HepG2 (cell line): Measurements from ENCODE around the gene MBD5. TPM values are rescaled to one million over a fixed set of nuclear protein-coding genes. Genes with fewer than 3 reads are reported as not detected.

ENCODE experiments used
- ATAC-seq: fragments of 200-7000 bp; cut with Tn5 transposase; 3 replicates; pipeline ENCODE4 v1.9.1; 2020; ENCODE audit warnings: mild to moderate bottlenecking, moderate library complexity
- BruUV-seq: library from RNA; stranded (reverse); fragments of 400-500 nt; replicated peaks from 2 replicates; lab custom pipeline; 2021; lab: Mats Ljungman, UMichigan
- CTCF ChIA-PET: fragments of 300-600 bp; formaldehyde crosslinking; extraction: SDS; loops from one replicate; lab custom pipeline; 2021; ENCODE audit warnings: low total read pairs, inconsistent platforms, low intra/inter-chr PET ratio; lab: Yijun Ruan, JAX
- POLR2A ChIA-PET: fragments of 350-600 bp; sonication (Branson Sonifier 250); formaldehyde crosslinking; loops from one replicate; lab custom pipeline; 2020; ENCODE audit warnings: antibody characterized with exemption, inconsistent platforms; lab: Yijun Ruan, JAX
- DNase-seq: peaks from one replicate; pipeline ENCODE4 v3.0.0-alpha.2; 2015; ENCODE audit warnings: low spot score
- FAIRE-seq: peaks from 3 replicates; lab custom pipeline; 2011; peaks lifted over from hg19 to GRCh38; lab: Jason Lieb, UNC
- H2AFZ ChIP-seq: one replicate; pipeline ENCODE4 v1.6.1; 2011; ENCODE audit warnings: low read length, inconsistent platforms
- H3K27ac ChIP-seq: fragments of 300-600 bp; 3 replicates; pipeline ENCODE4 v1.8.0; 2011; ENCODE audit warnings: mixed run types, mild to moderate bottlenecking, mixed read lengths, low read length, inconsistent platforms; ENCODE audit not compliant: insufficient read depth; ENCODE audit errors: extremely low read length
- H3K27me3 ChIP-seq, 2 experiments: fragments of 200-600 bp in 1 of 2; 2 replicates in 1 of 2; 3 replicates in 1 of 2; pipeline versions ENCODE4 v1.6.0 to v1.8.0; 2011; ENCODE audit warnings: low read length in 2 of 2, mild to moderate bottlenecking in 2 of 2, moderate library complexity in 2 of 2, inconsistent platforms in 1 of 2; ENCODE audit not compliant: insufficient read depth in 2 of 2, control insufficient read depth in 1 of 2
- H3K36me3 ChIP-seq, 2 experiments: fragments of 200-600 bp in 1 of 2; replicated peaks in 1 of 2; 2 replicates in 1 of 2; 3 replicates in 1 of 2; pipeline versions ENCODE4 v1.5.1 to v1.8.0; 2011; ENCODE audit warnings: low read length in 2 of 2, inconsistent platforms in 1 of 2; ENCODE audit not compliant: insufficient read depth in 2 of 2, control insufficient read depth in 1 of 2
- H3K4me1 ChIP-seq: 2 replicates; pipeline ENCODE4 v1.5.1; 2012; ENCODE audit warnings: low read length, inconsistent platforms; ENCODE audit not compliant: insufficient read depth
- H3K4me2 ChIP-seq: 2 replicates; pipeline ENCODE4 v1.6.0; 2011; ENCODE audit warnings: low read depth, low read length, inconsistent platforms
- H3K4me3 ChIP-seq, 3 experiments: fragments of 200-600 bp in 1 of 3; sonication (generic), shearing (Covaris generic) in 1 of 3; replicated peaks in 1 of 3; 2 replicates each; pipeline ENCODE4 v1.5.1; 2011 to 2016; ENCODE audit warnings: low read length in 3 of 3, inconsistent platforms in 2 of 3, low read depth in 2 of 3, mild to moderate bottlenecking in 2 of 3, control low read depth in 1 of 3, mixed read lengths in 1 of 3; ENCODE audit not compliant: insufficient read depth in 1 of 3
- H3K79me2 ChIP-seq: one replicate; pipeline ENCODE4 v1.6.1; 2011; ENCODE audit warnings: low read length, inconsistent platforms; ENCODE audit not compliant: insufficient read depth
- H3K9ac ChIP-seq: 2 replicates; pipeline ENCODE4 v1.6.0; 2011; ENCODE audit warnings: mild to moderate bottlenecking, low read depth, low read length, inconsistent platforms; ENCODE audit not compliant: insufficient read depth
- H3K9me3 ChIP-seq: 2 replicates; pipeline ENCODE4 v1.5.1; 2012; ENCODE audit warnings: mild to moderate bottlenecking, low read length
- H4K20me1 ChIP-seq: 2 replicates; pipeline ENCODE4 v1.6.0; 2011; ENCODE audit warnings: inconsistent platforms, mild to moderate bottlenecking, low read length, moderate library complexity; ENCODE audit not compliant: insufficient read depth
- DPF2 ChIP-seq: sonication (generic); formaldehyde crosslinking; IDR thresholded peaks from 2 replicates; pipeline ENCODE4 v1.4.0; 2020; ENCODE audit warnings: mild to moderate bottlenecking, low read depth, missing genetic modification reagents, borderline replicate concordance
- EEA1 ChIP-seq: sonication (generic); formaldehyde crosslinking; IDR thresholded peaks from 2 replicates; pipeline ENCODE4 v1.5.1; 2020; ENCODE audit warnings: mild to moderate bottlenecking, missing genetic modification reagents, borderline replicate concordance
- ERF ChIP-seq: IDR thresholded peaks from 2 replicates; pipeline ENCODE4 v1.6.1; 2018; ENCODE audit warnings: missing biosample characterization, missing genetic modification reagents
- KAT8 ChIP-seq: IDR thresholded peaks from 2 replicates; pipeline ENCODE4 v1.6.1; 2016; ENCODE audit warnings: missing genetic modification reagents, missing compliant biosample characterization
- MNT ChIP-seq: fragments of 450-650 bp; IDR thresholded peaks from 2 replicates; pipeline ENCODE4 v1.6.1; 2016
- PRPF4 ChIP-seq: fragments of 200-400 bp; formaldehyde crosslinking; IDR thresholded peaks from 2 replicates; pipeline ENCODE4 v1.6.1; 2016; ENCODE audit warnings: low read length, low read depth; ENCODE audit not compliant: poor library complexity, severe bottlenecking
- ZNF101 ChIP-seq: sonication (generic); formaldehyde crosslinking; IDR thresholded peaks from 2 replicates; pipeline ENCODE4 v1.4.0; 2020; ENCODE audit warnings: mild to moderate bottlenecking, low read depth, missing genetic modification reagents, borderline replicate concordance
- ZNF17 ChIP-seq: sonication (generic); formaldehyde crosslinking; IDR thresholded peaks from 2 replicates; pipeline ENCODE4 v1.5.0; 2020; ENCODE audit warnings: mild to moderate bottlenecking, missing genetic modification reagents
- ZNF343 ChIP-seq: sonication (generic); formaldehyde crosslinking; IDR thresholded peaks from 2 replicates; pipeline ENCODE4 v1.4.0; 2020; ENCODE audit warnings: mild to moderate bottlenecking, missing genetic modification reagents
- ZNF878 ChIP-seq: sonication (generic); formaldehyde crosslinking; IDR thresholded peaks from 2 replicates; pipeline ENCODE4 v1.8.1; 2023; ENCODE audit warnings: mild to moderate bottlenecking, missing genetic modification reagents, moderate library complexity
- WGBS: methylation state at CpG from one replicate; pipeline ENCODE4 v1.1.6; 2017; ENCODE audit warnings: low lambda C conversion rate; 5-methylcytosine and 5-hydroxymethylcytosine counted together
- in situ Hi-C: cut with HindIII; loops from 2 replicates; pipeline ENCODE4 v1.10.0; 2017; ENCODE audit warnings: low pct_unique_long_range_greater_than_20kb; ENCODE audit not compliant: extremely low pct_ligation_motif_present
- intact Hi-C: fragments of 100-400 bp; cut with micrococcal nuclease; formaldehyde crosslinking; loops from one replicate; pipeline ENCODE4 v1.10.0; 2022; ENCODE audit not compliant: unreplicated experiment
- polyA plus RNA-seq, 8 experiments: library from polyadenylated mRNA; depleted of rRNA in 3 of 8; stranded (reverse) in 7 of 8; unstranded in 1 of 8; fragments of >200 nt; fragmentation: Illumina TruSeq in 4 of 8; extraction: Trizol in 4 of 8; gene quantifications; 2 replicates each; pipeline versions ENCODE4 v1.2.1 to v1.2.3, GENCODE V29; 2011 to 2016; ENCODE audit warnings: low read depth in 4 of 8, missing spikeins in 1 of 8, mixed read lengths in 1 of 8; ENCODE audit not compliant: insufficient read depth in 1 of 8
- total RNA-seq, 5 experiments: library from RNA; depleted of rRNA; stranded (reverse); fragments of >200 nt; fragmentation: Illumina TruSeq; extraction: Trizol; gene quantifications; 2 replicates each; pipeline ENCODE4 v1.2.3, GENCODE V29; 2016; ENCODE audit warnings: low read depth in 1 of 5
- TF ChIP-seq, protein P1 (sequence below): sonication (generic); formaldehyde crosslinking; IDR thresholded peaks from 2 replicates; pipeline ENCODE4 v1.4.0; 2020; ENCODE audit warnings: missing genetic modification reagents, borderline replicate concordance

Gene MBD5
- total and polyA plus RNA-seq, 2 of the 13 experiments (the other 11 are each of a cell fraction or from before 2014, with no cell fraction given), result 13.5 to 26.4 TPM

GRCh38 chr2:148531235-148531634 lies 510.3 kb downstream of the MBD5 start:
- WGBS, result 89% methylated on average over 7 of the region's 7 CpGs

DNA sequence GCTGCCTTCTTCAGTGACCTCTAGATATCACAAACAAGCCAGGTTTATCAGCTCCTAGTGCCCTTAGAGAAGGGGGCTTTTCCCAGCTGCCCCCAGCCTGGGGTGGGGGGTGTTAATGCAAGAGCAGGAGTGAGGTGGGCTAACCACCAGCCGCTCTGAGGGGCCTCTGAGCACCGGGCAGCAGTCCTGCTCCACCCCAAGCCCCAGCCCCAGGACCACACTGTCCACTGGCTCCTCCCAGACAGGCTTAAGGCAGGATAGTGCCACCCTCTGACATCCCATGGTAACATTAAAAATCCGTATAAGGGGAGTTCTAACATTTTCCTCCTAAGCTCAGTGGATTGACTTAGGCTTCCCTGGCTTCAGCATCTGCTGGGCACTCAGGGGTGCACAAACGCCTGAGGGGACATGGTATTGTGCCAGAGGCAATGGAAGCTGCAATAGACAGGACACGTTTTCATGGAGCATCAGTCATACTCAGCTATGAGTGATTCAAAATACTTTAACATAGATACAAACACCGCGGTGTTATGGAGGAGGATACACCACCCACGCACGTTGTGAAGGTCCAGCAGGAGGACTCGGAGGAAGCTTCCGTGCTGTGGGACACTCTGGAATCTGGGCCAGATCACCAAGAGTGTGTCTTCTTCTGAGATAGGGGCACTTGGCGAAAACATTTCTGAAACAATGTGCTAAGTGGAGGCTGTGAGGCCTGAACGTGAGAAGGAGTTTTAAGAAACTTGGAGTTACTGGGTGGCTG lies 511.0 kb downstream of the MBD5 start:
- POLR2A ChIA-PET, result interaction anchor here (1.8 kb wide), 1 partner anchor 23 kb away, joined by 4 read pairs; no protein-coding TSS in a partner anchor
- no peak overlapping the region for H2AFZ ChIP-seq
- no peaks in the 10 kb centered on the region for H3K9me3 ChIP-seq
- in situ Hi-C loops (no loop called here), intact Hi-C loops (no loop called here)
- ATAC-seq, result peak; percentile 12; the same call in 1 of the 3 replicates
- no peaks in the 10 kb centered on the region for H3K79me2 ChIP-seq
- H4K20me1 ChIP-seq, result no peaks in the 10 kb centered on the region
- no peaks in the 10 kb centered on the region for H3K36me3 ChIP-seq
- no peak for FAIRE-seq
- H3K9ac ChIP-seq, result no peak overlapping the region
- H3K4me2 ChIP-seq, result no peak overlapping the region
- BruUV-seq, result no TSS peak
- H3K27ac ChIP-seq, result no peak overlapping the region
- 55% methylated on average over 12 of the region's 13 CpGs for WGBS
- no peak for DNase-seq
- CTCF ChIA-PET, result no interaction called here
- no peak overlapping the region for H3K4me3 ChIP-seq
- peaks cover 13% of the 10 kb centered on the region for H3K4me1 ChIP-seq
- H3K27me3 ChIP-seq, result peaks cover 0 to 10% of the 10 kb centered on the region in 2 experiments; a peak in 3 of 5 replicates
- TF ChIP-seq DPF2 (no peak), ERF (CRISPR knock-in tag) (no peak), ZNF101 (no peak), PRPF4 (no peak), ZNF17 (CRISPR knock-in tag) (no peak), ZNF343 (CRISPR knock-in tag) (no peak), ZNF878 (CRISPR knock-in tag) (no peak)
- TF ChIP-seq, protein P1, sequence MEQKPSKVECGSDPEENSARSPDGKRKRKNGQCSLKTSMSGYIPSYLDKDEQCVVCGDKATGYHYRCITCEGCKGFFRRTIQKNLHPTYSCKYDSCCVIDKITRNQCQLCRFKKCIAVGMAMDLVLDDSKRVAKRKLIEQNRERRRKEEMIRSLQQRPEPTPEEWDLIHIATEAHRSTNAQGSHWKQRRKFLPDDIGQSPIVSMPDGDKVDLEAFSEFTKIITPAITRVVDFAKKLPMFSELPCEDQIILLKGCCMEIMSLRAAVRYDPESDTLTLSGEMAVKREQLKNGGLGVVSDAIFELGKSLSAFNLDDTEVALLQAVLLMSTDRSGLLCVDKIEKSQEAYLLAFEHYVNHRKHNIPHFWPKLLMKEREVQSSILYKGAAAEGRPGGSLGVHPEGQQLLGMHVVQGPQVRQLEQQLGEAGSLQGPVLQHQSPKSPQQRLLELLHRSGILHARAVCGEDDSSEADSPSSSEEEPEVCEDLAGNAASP (CRISPR knock-in tag), result no peak

More at GRCh38 chr2:148531235-148531634, 510.3 kb downstream of the MBD5 start:
- POLR2A ChIA-PET, result interaction anchor here (1.8 kb wide), 1 partner anchor 22 kb away, joined by 4 read pairs; no protein-coding TSS in a partner anchor
- no peak for ATAC-seq
- no peak overlapping the region for H2AFZ ChIP-seq
- CTCF ChIA-PET, result no interaction called here
- H3K27me3 ChIP-seq, result peaks cover 0 to 14% of the 10 kb centered on the region in 2 experiments; a peak in 3 of 5 replicates
- in situ Hi-C loops, result no loop called here
- TF ChIP-seq EEA1 (CRISPR knock-in tag) (no peak), KAT8 (CRISPR knock-in tag) (no peak), MNT (peak; percentile 89)
- TF ChIP-seq, all 625 proteins: peak for 1
- no peak overlapping the region for H3K4me3 ChIP-seq
- no peak for DNase-seq
- H3K9me3 ChIP-seq, result no peaks in the 10 kb centered on the region
- H3K79me2 ChIP-seq, result no peaks in the 10 kb centered on the region
- H4K20me1 ChIP-seq, result no peaks in the 10 kb centered on the region
- no peak overlapping the region for H3K9ac ChIP-seq
- no peaks in the 10 kb centered on the region for H3K36me3 ChIP-seq
- intact Hi-C loops, result no loop called here
- peak; percentile 34 for FAIRE-seq
- no peak overlapping the region for H3K27ac ChIP-seq
- no peak overlapping the region for H3K4me2 ChIP-seq
- no TSS peak for BruUV-seq
- H3K4me1 ChIP-seq, result peaks cover 13% of the 10 kb centered on the region
